Body of pancreas (tissue), 4 donors: Measurements from ENCODE around the gene TTC7B.

Experiments used
- CTCF ChIP-seq, 7 experiments: fragments of 450-650 bp in 4 of 7; fragments of 200-600 bp in 3 of 7; sonication (generic) in 3 of 7; IDR thresholded peaks; one replicate each; pipeline ENCODE4 v1.5.1; 2016 to 2019; ENCODE audit warnings: antibody characterized with exemption in 7 of 7
- POLR2A ChIP-seq, 3 donors: fragments of 450-650 bp; IDR thresholded peaks; one replicate each; pipeline ENCODE4 v1.6.1; 2016; ENCODE audit warnings: antibody characterized with exemption in 3 of 3, mild to moderate bottlenecking in 2 of 3

- TF ChIP-seq POLR2A (IDR thresholded peaks at IDR 0.05) (no peak), CTCF (IDR thresholded peaks at IDR 0.05) (no peak)
Observed at GRCh38 chr14:90698379-90698869, 117.8 kb downstream of the TTC7B start.
